NCI-H1092 (cell line): ENCODE data around the gene SEMA6C.
"Not testable (repeated sequence)": the region's sequence is repeated elsewhere in the genome, so short reads cannot be mapped to it uniquely, and the experiment has no call there.

Experiments
- DNase-seq: peaks from one replicate; lab custom pipeline; 2025; lab: John Stamatoyannopoulos, UW

SEMA6C gene

GRCh38 chr1:151124763-151125403, 21.5 kb downstream of the SEMA6C start:
- no peak for DNase-seq

DNA sequence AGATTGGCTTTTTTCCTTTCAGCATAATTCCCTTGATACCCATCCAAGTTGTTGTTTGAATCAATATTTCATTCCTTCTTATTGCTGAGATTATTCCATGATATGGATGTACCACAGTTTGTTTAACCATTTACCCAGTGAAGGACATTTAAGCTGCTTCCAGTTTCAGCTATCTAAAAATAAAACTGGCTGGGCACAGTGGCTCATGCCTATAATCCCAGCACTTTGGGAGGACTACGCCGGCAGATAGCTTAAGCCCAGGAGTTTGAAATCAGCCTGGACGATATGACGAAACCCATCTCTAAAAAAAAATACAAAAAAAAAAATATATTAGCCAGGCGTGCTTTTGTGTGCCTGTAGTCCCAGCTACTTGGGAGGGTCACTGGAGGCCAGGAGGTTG, 32.6 kb downstream of the SEMA6C start:
- no peak for DNase-seq

GRCh38 chr1:151108331-151108730, 38.1 kb downstream of the SEMA6C start:
- no peak for DNase-seq

DNA sequence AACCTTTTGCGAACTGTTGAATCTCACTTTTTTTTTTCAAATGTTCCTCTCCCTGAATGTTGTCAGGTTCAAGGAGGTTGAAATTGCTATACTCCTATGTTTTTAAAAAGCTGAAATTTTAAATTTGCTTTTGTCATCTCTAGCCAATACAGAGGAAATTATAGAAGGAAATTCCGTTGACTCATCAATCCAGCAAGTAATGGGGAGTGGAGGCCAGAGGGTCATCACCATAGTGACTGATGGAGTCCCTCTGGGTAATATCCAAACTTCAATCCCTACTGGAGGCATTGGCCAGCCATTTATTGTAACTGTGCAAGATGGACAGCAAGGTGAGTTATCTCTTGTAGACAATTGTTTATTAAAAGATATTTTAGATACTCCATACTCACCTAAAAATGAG, 39.5 kb downstream of the SEMA6C start:
- DNase-seq: no peak

DNA sequence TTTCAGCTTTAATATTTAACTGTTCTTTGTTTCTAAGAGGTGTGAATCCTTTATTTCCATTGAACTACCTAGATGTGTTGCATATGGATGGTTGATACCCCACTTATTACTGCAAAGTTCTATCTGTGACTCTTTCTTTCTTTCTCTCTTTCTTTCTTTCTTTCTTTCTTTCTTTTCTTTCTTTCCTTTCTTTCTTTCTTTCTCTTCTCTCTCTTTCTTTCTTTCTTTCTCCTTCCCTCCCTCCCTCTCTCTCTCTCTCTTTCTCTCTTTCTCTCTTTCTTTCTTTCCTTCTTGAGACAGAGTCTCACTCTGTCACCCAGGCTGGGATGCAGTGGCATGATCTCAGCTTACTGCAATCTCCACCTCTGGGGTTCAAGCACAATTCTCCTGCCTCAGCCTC, 41.8 kb downstream of the SEMA6C start:
- DNase-seq: no peak

DNA sequence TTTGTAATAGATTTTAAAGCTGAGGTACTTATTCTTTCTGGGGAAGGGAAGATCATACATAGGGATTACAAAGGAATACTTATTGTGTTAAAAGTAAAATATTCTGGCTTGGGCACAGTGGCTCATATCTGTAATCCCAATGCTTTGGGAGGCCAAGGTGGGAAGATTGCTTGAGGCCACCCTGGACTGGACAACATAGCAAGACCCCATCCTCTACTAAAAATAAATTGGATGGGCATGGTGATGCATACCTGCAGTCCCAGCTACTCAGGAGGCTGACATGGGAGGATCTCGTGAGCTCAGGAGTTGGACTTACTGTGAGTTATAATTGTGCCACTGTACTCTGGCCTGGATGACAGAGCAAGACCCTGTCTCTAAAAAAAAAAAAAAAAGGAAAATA, 48.3 kb downstream of the SEMA6C start:
- DNase-seq: no peak

DNA sequence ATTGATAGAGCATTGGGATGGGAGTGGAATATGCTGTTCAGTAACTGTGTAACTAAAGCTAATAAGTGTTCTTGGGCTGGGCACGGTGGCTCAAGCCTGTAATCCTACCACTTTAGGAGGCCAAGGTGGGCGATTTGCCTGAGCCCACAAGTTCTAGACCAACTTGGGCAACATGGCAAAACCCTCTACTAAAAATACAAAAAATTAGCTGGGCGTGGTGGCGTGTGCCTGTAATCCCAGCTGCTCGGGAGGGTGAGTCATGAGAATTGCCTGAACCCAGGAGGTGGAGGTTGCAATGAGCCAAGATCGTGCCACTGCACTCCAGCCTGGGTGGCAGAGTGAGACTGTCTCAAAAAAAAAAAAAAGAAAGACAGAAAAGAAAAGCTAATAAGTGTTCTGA, 49.0 kb downstream of the SEMA6C start:
- not testable (repeated sequence) for DNase-seq

DNA sequence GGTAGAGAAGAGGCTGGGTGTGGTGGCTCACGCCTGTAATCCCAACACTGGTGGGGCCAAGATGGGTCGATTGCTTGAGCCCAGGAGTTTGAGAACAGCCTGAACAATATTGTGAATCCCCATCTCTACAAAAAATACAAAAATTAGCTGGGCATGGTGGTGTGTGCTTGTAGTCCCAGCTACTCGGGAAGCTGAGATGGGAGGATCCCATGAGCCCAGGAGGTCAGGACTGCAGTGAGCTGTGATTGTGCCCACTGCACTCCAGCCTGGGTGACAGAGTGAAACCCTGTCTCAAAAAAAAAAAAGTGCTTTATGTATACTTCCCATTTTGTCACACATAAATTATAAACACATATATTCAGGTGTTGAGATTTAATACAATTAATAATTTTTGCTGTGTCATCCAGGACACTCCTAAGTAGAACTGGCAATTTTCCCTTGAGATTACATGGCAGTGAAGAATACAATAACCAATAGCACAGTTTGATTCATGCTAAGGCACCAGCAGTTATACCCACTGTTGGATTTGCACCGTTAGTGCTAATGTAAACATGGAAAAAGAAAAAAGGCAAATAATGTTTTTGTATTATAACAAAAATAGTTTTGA, 60.4 kb downstream of the SEMA6C start:
- DNase-seq: no peak
